HEK293 (cell line): ENCODE measurements around the gene HOXD3.

Source experiments
- CTCF ChIP-seq: fragments of 450-650 bp; formaldehyde crosslinking; IDR thresholded peaks from 2 replicates; pipeline ENCODE4 v1.5.1; 2016; ENCODE audit warnings: missing biosample characterization, missing genetic modification characterization
- KLF7 ChIP-seq: fragments of 450-650 bp; formaldehyde crosslinking; IDR thresholded peaks from 2 replicates; pipeline ENCODE4 v1.5.1; 2016; ENCODE audit warnings: missing biosample characterization, missing genetic modification characterization, borderline replicate concordance
- MZF1 ChIP-seq: fragments of 450-650 bp; formaldehyde crosslinking; IDR thresholded peaks from 2 replicates; pipeline ENCODE4 v1.5.1; 2017; ENCODE audit warnings: missing biosample characterization, missing genetic modification characterization, borderline replicate concordance
- YY1 ChIP-seq: fragments of 450-650 bp; formaldehyde crosslinking; IDR thresholded peaks from 2 replicates; pipeline ENCODE4 v1.5.1; 2018; ENCODE audit warnings: missing biosample characterization, missing genetic modification characterization
- ZNF596 ChIP-seq: fragments of 450-650 bp; IDR thresholded peaks from 2 replicates; pipeline ENCODE4 v1.5.0; 2018; ENCODE audit warnings: missing biosample characterization, mild to moderate bottlenecking, missing genetic modification characterization, moderate library complexity
- ZNF624 ChIP-seq: fragments of 450-650 bp; formaldehyde crosslinking; IDR thresholded peaks from 2 replicates; pipeline ENCODE4 v1.5.1; 2017; ENCODE audit warnings: missing biosample characterization, missing genetic modification characterization
- ZNF654 ChIP-seq: fragments of 450-650 bp; formaldehyde crosslinking; IDR thresholded peaks from 2 replicates; pipeline ENCODE4 v1.5.1; 2016; ENCODE audit warnings: low read depth, missing biosample characterization, missing genetic modification characterization
- ZNF747 ChIP-seq: fragments of 450-650 bp; formaldehyde crosslinking; IDR thresholded peaks from 2 replicates; pipeline ENCODE4 v1.5.1; 2016; ENCODE audit warnings: missing biosample characterization, missing genetic modification characterization
- TF ChIP-seq, protein P1 (sequence below): fragments of 450-650 bp; formaldehyde crosslinking; IDR thresholded peaks from 2 replicates; pipeline ENCODE4 v1.5.1; 2016; ENCODE audit warnings: missing biosample characterization, missing genetic modification characterization
- TF ChIP-seq, protein P2 (sequence below): fragments of 450-650 bp; formaldehyde crosslinking; conservative IDR thresholded peaks from 2 replicates; pipeline ENCODE4 v1.5.1; 2016; ENCODE audit warnings: low read depth, missing biosample characterization, missing genetic modification characterization

DNA sequence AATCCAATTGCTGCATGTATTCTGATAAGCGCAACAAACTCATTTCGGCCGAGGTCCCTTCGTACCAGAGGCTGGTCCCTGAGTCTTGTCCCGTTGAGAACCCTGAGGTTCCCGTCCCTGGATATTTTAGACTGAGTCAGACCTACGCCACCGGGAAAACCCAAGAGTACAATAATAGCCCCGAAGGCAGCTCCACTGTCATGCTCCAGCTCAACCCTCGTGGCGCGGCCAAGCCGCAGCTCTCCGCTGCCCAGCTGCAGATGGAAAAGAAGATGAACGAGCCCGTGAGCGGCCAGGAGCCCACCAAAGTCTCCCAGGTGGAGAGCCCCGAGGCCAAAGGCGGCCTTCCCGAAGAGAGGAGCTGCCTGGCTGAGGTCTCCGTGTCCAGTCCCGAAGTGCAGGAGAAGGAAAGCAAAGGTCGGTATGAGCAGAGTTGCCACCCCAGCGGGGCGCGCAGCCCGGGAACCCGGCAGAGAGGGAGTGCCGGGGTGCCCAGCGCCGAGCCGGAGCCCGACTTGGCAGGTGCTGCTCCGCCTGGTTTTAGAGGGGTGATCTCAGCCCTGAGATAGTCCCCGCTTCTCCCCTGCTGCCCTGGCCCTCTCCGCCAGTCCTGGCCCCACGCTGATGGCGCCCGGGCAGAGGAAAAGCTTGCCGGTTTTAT is 39.8 kb upstream of the HOXD3 start:
- TF ChIP-seq CTCF (tag by site-specific recombination) (no peak), ZNF596 (tag by site-specific recombination) (no peak), ZNF654 (tag by site-specific recombination) (no peak), YY1 (tag by site-specific recombination) (no peak), ZNF747 (tag by site-specific recombination) (no peak), ZNF624 (tag by site-specific recombination) (no peak), KLF7 (tag by site-specific recombination) (no peak), MZF1 (no peak)
- TF ChIP-seq, protein P1, sequence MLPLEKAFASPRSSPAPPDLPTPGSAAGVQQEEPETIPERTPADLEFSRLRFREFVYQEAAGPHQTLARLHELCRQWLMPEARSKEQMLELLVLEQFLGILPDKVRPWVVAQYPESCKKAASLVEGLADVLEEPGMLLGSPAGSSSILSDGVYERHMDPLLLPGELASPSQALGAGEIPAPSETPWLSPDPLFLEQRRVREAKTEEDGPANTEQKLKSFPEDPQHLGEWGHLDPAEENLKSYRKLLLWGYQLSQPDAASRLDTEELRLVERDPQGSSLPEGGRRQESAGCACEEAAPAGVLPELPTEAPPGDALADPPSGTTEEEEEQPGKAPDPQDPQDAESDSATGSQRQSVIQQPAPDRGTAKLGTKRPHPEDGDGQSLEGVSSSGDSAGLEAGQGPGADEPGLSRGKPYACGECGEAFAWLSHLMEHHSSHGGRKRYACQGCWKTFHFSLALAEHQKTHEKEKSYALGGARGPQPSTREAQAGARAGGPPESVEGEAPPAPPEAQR (tag by site-specific recombination), result no peak
- TF ChIP-seq, protein P2, sequence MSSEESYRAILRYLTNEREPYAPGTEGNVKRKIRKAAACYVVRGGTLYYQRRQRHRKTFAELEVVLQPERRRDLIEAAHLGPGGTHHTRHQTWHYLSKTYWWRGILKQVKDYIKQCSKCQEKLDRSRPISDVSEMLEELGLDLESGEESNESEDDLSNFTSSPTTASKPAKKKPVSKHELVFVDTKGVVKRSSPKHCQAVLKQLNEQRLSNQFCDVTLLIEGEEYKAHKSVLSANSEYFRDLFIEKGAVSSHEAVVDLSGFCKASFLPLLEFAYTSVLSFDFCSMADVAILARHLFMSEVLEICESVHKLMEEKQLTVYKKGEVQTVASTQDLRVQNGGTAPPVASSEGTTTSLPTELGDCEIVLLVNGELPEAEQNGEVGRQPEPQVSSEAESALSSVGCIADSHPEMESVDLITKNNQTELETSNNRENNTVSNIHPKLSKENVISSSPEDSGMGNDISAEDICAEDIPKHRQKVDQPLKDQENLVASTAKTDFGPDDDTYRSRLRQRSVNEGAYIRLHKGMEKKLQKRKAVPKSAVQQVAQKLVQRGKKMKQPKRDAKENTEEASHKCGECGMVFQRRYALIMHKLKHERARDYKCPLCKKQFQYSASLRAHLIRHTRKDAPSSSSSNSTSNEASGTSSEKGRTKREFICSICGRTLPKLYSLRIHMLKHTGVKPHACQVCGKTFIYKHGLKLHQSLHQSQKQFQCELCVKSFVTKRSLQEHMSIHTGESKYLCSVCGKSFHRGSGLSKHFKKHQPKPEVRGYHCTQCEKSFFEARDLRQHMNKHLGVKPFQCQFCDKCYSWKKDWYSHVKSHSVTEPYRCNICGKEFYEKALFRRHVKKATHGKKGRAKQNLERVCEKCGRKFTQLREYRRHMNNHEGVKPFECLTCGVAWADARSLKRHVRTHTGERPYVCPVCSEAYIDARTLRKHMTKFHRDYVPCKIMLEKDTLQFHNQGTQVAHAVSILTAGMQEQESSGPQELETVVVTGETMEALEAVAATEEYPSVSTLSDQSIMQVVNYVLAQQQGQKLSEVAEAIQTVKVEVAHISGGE (tag by site-specific recombination), result no peak
